GM12874 (cell line): ENCODE results near the gene PCSK9.

Source experiments
- CTCF ChIP-seq: IDR thresholded peaks from 2 replicates; pipeline ENCODE4 v1.5.1; 2011; ENCODE audit warnings: low read depth, mild to moderate bottlenecking, control low read depth, low read length, moderate library complexity; ENCODE audit not compliant: insufficient read depth

Gene PCSK9

GRCh38 chr1:55095095-55095494, 55.7 kb downstream of the PCSK9 start:
- TF ChIP-seq CTCF: no peak

DNA sequence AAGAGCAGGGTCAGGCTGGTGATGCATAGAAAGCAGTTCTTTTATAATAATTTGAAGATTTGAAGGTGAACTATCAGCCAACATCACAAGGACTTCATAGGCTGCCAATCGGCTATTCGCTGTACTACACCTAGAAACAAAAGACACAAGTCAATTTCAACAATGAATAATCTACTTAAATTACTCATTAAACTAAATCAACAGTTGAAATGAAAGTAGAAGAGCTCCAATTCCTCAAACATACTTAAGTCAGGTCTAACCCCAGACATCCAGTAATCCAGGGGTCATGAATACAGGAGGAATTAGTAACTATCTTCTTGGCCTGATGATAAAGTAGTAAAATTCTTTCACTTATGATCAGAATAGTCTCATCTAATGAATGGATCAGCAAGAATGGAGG, 64.5 kb downstream of the PCSK9 start:
- no peak for TF ChIP-seq CTCF

GRCh38 chr1:55107101-55107500, 67.8 kb downstream of the PCSK9 start:
- TF ChIP-seq CTCF: no peak
